ENCODE data around the gene EIF5. TPM values are rescaled to one million over a fixed set of nuclear protein-coding genes. Genes with fewer than 3 reads are reported as not detected.
A peak's percentile ranks its signal among the peaks of the same experiment; 100 is the strongest.

EIF5 gene
- total RNA-seq, 4 donors from 2014 or later, result 128 to 226 (median 160) TPM

DNA sequence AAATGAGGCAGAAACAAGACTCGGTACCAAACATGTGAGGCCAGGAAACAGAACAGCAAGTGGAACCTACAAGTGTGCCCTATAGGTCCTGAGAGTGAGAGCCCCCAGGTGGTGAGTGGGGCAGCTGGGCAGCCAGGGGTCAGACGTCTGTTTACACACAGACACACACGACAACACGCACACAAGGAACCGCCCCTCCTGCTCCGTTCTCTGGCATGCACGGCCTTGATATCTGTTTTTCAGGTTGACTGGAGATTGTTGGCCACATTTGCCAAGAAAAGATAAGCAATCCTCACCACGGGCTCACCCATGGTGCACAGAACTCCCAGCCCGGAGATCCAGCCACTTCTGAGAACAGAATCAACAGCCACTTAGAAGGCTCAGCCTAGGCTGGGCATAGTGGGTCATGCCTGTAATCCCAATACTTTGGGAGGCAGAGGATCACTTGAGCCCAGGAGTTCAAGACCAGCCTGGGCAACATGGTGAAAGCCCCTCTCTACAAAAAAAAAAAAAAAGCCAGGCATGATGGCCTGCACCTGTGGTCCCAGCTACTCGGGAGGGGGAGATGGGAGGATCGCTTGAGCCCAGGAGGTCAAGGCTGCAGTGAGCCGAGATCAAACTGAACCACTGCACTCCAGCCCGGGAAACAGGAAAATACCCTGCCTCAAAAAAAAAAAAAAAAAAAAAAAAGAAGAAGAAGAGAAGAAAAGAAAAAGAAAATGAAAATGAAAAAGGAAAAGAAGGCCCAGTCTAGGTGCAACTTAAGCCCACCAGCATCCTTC, 19.4 kb upstream of the EIF5 start:
- H3K9me3 ChIP-seq, result no peaks in the 10 kb centered on the region
- WGBS, 2 donors, result 63 to 69% methylated on average over 13 of the region's 13 CpGs
- H3K4me3 ChIP-seq, result no peak overlapping the region
- H3K27me3 ChIP-seq, result peaks cover 0 to 16% of the 10 kb centered on the region in 2 donors
- H3K4me1 ChIP-seq, result no peaks in the 10 kb centered on the region
- TF ChIP-seq, protein P1, sequence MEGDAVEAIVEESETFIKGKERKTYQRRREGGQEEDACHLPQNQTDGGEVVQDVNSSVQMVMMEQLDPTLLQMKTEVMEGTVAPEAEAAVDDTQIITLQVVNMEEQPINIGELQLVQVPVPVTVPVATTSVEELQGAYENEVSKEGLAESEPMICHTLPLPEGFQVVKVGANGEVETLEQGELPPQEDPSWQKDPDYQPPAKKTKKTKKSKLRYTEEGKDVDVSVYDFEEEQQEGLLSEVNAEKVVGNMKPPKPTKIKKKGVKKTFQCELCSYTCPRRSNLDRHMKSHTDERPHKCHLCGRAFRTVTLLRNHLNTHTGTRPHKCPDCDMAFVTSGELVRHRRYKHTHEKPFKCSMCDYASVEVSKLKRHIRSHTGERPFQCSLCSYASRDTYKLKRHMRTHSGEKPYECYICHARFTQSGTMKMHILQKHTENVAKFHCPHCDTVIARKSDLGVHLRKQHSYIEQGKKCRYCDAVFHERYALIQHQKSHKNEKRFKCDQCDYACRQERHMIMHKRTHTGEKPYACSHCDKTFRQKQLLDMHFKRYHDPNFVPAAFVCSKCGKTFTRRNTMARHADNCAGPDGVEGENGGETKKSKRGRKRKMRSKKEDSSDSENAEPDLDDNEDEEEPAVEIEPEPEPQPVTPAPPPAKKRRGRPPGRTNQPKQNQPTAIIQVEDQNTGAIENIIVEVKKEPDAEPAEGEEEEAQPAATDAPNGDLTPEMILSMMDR (IDR thresholded peaks at IDR 0.05), result no peak
- TF ChIP-seq EP300 (IDR thresholded peaks at IDR 0.05) (no peak), POLR2A (IDR thresholded peaks at IDR 0.05) (no peak)
- H3K27ac ChIP-seq, result no peak overlapping the region
- no peaks in the 10 kb centered on the region for H3K36me3 ChIP-seq
- DNase-seq (ENCODE audit: low spot score in 2 of 2), result no peak

DNA sequence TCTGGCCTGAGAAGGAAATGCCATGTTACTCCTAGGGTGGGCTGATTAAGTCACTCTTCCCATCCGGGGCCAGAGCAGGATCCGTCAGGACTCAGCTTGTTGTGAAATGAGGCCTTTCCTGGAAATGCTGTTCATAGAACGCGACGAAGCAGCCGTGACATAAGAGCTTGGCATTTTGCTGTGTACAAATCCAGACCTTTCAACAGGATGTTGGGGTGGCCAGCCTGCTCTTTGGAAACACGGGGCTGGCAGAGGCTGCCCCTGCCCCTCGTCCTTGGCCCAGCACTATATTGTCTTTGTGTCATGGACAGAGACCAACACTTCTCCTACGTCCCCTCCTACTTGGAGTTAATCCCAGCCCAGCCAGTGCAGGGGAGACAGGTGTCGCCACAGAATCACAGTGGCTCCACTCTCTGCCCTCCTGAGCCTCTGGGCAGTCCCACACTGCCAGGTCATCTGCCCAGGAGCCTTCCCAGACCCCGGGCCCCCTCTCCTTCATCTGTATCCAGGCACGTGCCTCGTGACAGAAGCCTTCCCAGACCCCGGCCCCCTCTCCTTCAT, 18.6 kb upstream of the EIF5 start:
- Histone ChIP-seq H3K4me1 (no peaks in the 10 kb centered on the region), H3K4me3 (no peak overlapping the region), H3K27ac (no peak overlapping the region), H3K9me3 (no peaks in the 10 kb centered on the region), H3K27me3 (peaks cover 0 to 16% of the 10 kb centered on the region in 2 donors), H3K36me3 (no peaks in the 10 kb centered on the region)
- TF ChIP-seq, protein P1 (IDR thresholded peaks at IDR 0.05), result no peak
- TF ChIP-seq EP300 (IDR thresholded peaks at IDR 0.05), result peak in 1 of 2 donors; percentile 17
- TF ChIP-seq POLR2A (IDR thresholded peaks at IDR 0.05), result no peak
- WGBS, 2 donors, result 62 to 65% methylated on average over 14 of the region's 14 CpGs
- DNase-seq (ENCODE audit: low spot score in 2 of 2), result no peak

DNA sequence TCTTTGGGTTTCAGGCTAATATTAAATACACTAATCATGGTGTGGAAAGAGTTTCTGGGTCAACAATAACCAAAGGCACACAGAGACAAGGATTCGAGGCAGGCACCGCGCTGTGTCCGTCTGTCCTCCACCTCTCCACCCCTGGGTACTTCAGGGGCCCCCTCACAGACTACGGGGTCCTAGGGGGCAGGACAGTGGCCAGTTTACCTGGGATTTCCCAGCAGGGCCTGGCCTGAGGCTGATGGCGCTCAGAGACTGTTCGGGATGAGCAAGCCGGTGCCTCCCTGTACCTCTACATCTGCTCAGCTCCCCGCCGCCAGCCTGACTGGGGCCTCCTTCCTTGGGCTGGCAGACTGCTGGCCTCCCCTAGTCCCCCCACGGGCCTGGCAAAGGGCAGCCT, 18.1 kb upstream of the EIF5 start:
- no peaks in the 10 kb centered on the region for H3K9me3 ChIP-seq
- DNase-seq (ENCODE audit: low spot score in 2 of 2), result no peak
- peaks cover 0 to 16% of the 10 kb centered on the region in 2 donors for H3K27me3 ChIP-seq
- no peaks in the 10 kb centered on the region for H3K36me3 ChIP-seq
- TF ChIP-seq EP300 (IDR thresholded peaks at IDR 0.05) (no peak), POLR2A (IDR thresholded peaks at IDR 0.05) (no peak)
- TF ChIP-seq, protein P1 (IDR thresholded peaks at IDR 0.05), result no peak
- no peak overlapping the region for H3K4me3 ChIP-seq
- H3K27ac ChIP-seq, result no peak overlapping the region
- H3K4me1 ChIP-seq, result no peaks in the 10 kb centered on the region
- 88 to 93% methylated on average over 11 of the region's 11 CpGs for WGBS, 2 donors

DNA sequence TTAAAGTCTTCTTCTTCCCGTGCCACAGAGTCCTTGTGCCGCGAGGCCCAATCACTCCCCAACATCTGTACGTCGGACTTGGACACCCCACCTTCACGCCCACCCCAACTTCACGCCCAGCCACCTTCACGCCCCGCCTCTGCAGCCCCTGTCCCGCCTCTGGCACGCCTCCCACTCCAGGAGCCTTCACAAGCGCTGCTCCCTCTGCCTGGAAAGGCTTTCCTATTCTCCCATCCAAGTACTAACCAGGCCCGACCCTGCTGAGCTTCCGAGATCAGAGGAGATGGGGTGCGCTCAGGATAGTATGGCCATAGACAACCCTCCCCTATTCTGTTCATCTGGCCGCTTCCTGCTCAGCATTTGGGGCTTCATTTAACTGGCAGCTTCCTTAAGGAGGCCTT, 17.3 kb upstream of the EIF5 start:
- TF ChIP-seq, protein P1 (IDR thresholded peaks at IDR 0.05), result no peak
- TF ChIP-seq EP300 (IDR thresholded peaks at IDR 0.05) (no peak), POLR2A (IDR thresholded peaks at IDR 0.05) (no peak)
- H3K9me3 ChIP-seq, result no peaks in the 10 kb centered on the region
- no peaks in the 10 kb centered on the region for H3K4me1 ChIP-seq
- peaks cover 0 to 16% of the 10 kb centered on the region in 2 donors for H3K27me3 ChIP-seq
- H3K4me3 ChIP-seq, result no peak overlapping the region
- no peak overlapping the region for H3K27ac ChIP-seq
- 83 to 88% methylated on average over 16 of the region's 16 CpGs for WGBS, 2 donors
- no peak for DNase-seq (ENCODE audit: low spot score in 2 of 2)
- no peaks in the 10 kb centered on the region for H3K36me3 ChIP-seq

DNA sequence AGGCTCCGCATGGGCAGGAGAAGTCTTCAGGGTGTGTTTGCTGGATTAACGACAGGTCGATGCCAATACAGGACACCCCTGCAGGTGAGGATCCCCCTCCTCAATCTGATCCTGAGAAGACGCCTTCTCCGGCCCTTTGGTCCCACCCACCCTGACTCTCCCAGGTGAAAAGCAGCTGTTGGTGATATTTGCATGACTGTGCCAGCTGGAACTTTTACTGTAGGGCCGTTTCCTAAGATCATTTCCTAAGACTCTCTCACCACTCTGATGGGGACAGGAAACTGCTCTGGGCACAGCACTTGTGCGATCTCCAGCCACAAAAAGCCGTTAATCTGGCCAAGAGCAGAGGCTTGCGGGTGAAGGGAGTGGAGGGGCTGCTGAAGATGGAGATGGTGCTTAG, 16.8 kb upstream of the EIF5 start:
- Histone ChIP-seq H3K27ac (no peak overlapping the region), H3K4me1 (no peaks in the 10 kb centered on the region), H3K27me3 (peaks cover 0 to 16% of the 10 kb centered on the region in 2 donors), H3K4me3 (no peak overlapping the region), H3K9me3 (no peaks in the 10 kb centered on the region), H3K36me3 (no peaks in the 10 kb centered on the region)
- TF ChIP-seq, protein P1 (IDR thresholded peaks at IDR 0.05), result no peak
- TF ChIP-seq EP300 (IDR thresholded peaks at IDR 0.05), result no peak
- TF ChIP-seq POLR2A (IDR thresholded peaks at IDR 0.05), result no peak
- no peak for DNase-seq (ENCODE audit: low spot score in 2 of 2)
- 42 to 56% methylated on average over 9 of the region's 9 CpGs for WGBS, 2 donors
